HCT116 (cell line): ENCODE results near the gene PITRM1. TPM values are rescaled to one million over a fixed set of nuclear protein-coding genes. Genes with fewer than 3 reads are reported as not detected.
"Not testable (repeated sequence)": the region's sequence is repeated elsewhere in the genome, so short reads cannot be mapped to it uniquely, and the experiment has no call there.

Experiments
- ATAC-seq: fragments of 200-7000 bp; cut with Tn5 transposase; 2 replicates; pipeline ENCODE4 v1.9.1; 2020; ENCODE audit warnings: mild to moderate bottlenecking, moderate library complexity
- BruUV-seq: library from RNA; stranded (reverse); fragments of 400-500 nt; replicated peaks from 2 replicates; lab custom pipeline; 2021; lab: Mats Ljungman, UMichigan
- CTCF ChIA-PET: fragments of 300-600 bp; sonication (Branson Sonifier 250); formaldehyde crosslinking; loops from one replicate; lab custom pipeline; 2021; ENCODE audit warnings: antibody characterized with exemption; lab: Charles Lee
- POLR2A ChIA-PET: fragments of 300-600, 350-600 bp; sonication (Branson Sonifier 250); formaldehyde crosslinking; loops from one replicate; lab custom pipeline; 2021; ENCODE audit warnings: antibody characterized with exemption; lab: Charles Lee
- RAD21 ChIA-PET, 2 experiments: fragments of 300-600 bp; sonication (Branson Sonifier 250); formaldehyde crosslinking; loops; one replicate each; lab custom pipeline; 2023; ENCODE audit warnings: low total read pairs in 2 of 2; ENCODE audit not compliant: uncharacterized antibody in 2 of 2, unreplicated experiment in 2 of 2, low non-redundant PET in 1 of 2; lab: Charles Lee
- DNase-seq: peaks from one replicate; pipeline ENCODE4 v3.0.0-alpha.2; 2010; ENCODE audit warnings: low read depth, low spot score
- H2AFZ ChIP-seq: fragments of 200-600 bp; shearing (Covaris generic), sonication (generic); 2 replicates; pipeline ENCODE4 v1.6.1; 2017; ENCODE audit warnings: low read depth, mixed run types, mixed read lengths, antibody characterized with exemption, low read length; ENCODE audit not compliant: poor library complexity, severe bottlenecking
- H3K27ac ChIP-seq: 2 replicates; pipeline ENCODE4 v1.5.1; 2012; ENCODE audit warnings: low read depth, low read length
- H3K27me3 ChIP-seq: fragments of 200-600 bp; sonication (generic); 2 replicates; pipeline ENCODE4 v1.6.1; 2016; ENCODE audit warnings: mixed run types, low read length, mixed read lengths; ENCODE audit not compliant: insufficient read depth
- H3K36me3 ChIP-seq, 2 experiments: fragments of 200-500 bp in 1 of 2; fragments of 200-600 bp in 1 of 2; sonication (Bioruptor generic) in 1 of 2; sonication (generic) in 1 of 2; 2 replicates each; pipeline versions ENCODE4 v1.5.1 to v1.6.1; 2014 to 2016; ENCODE audit warnings: low read length in 2 of 2, inconsistent platforms in 1 of 2, mixed read lengths in 1 of 2, mixed run types in 1 of 2; ENCODE audit not compliant: insufficient read depth in 2 of 2, control insufficient read depth in 1 of 2
- H3K4me1 ChIP-seq, 2 experiments: fragments of 200-600 bp in 1 of 2; sonication (generic) in 1 of 2; 2 replicates each; pipeline versions ENCODE4 v1.5.1 to v1.6.1; 2012 to 2017; ENCODE audit warnings: low read length in 2 of 2, inconsistent platforms in 1 of 2, mild to moderate bottlenecking in 1 of 2, mixed read lengths in 1 of 2, mixed run types in 1 of 2, moderate library complexity in 1 of 2; ENCODE audit not compliant: insufficient read depth in 2 of 2, control insufficient read depth in 1 of 2
- H3K4me2 ChIP-seq: fragments of 200-600 bp; sonication (generic); 2 replicates; pipeline ENCODE4 v1.6.1; 2017; ENCODE audit warnings: mixed run types, low read length, mixed read lengths
- H3K4me3 ChIP-seq, 2 experiments: fragments of 200-600 bp in 1 of 2; sonication (generic) in 1 of 2; replicated peaks in 1 of 2; 2 replicates each; pipeline ENCODE4 v1.5.1; 2011 to 2016; ENCODE audit warnings: low read length in 2 of 2, control low read depth in 1 of 2, low read depth in 1 of 2, mild to moderate bottlenecking in 1 of 2, mixed read lengths in 1 of 2, mixed run types in 1 of 2
- H3K79me2 ChIP-seq: fragments of 200-600 bp; sonication (generic); 2 replicates; pipeline ENCODE4 v1.6.1; 2017; ENCODE audit warnings: mild to moderate bottlenecking, mixed run types, low read length, moderate library complexity, mixed read lengths; ENCODE audit not compliant: insufficient read depth
- H3K9ac ChIP-seq: fragments of 200-600 bp; sonication (generic); 2 replicates; pipeline ENCODE4 v1.6.1; 2016; ENCODE audit warnings: low read length, mixed read lengths
- H3K9me2 ChIP-seq: fragments of 200-600 bp; sonication (generic), shearing (Covaris generic); 2 replicates; pipeline ENCODE4 v1.6.1; 2017; ENCODE audit warnings: mixed run types, mild to moderate bottlenecking, moderate library complexity; ENCODE audit not compliant: insufficient read depth
- H3K9me3 ChIP-seq, 2 experiments: fragments of 200-500 bp in 1 of 2; fragments of 200-600 bp in 1 of 2; sonication (Bioruptor generic) in 1 of 2; sonication (generic) in 1 of 2; 2 replicates each; pipeline ENCODE4 v1.6.1; 2014 to 2017; ENCODE audit warnings: low read length in 2 of 2, mixed read lengths in 2 of 2, inconsistent platforms in 1 of 2, low read depth in 1 of 2, mild to moderate bottlenecking in 1 of 2, mixed run types in 1 of 2, moderate library complexity in 1 of 2; ENCODE audit not compliant: control insufficient read depth in 1 of 2, insufficient read depth in 1 of 2
- H4K20me1 ChIP-seq: fragments of 200-600 bp; sonication (generic), shearing (Covaris generic); 2 replicates; pipeline ENCODE4 v1.6.1; 2017; ENCODE audit warnings: mixed run types, mild to moderate bottlenecking, moderate library complexity; ENCODE audit not compliant: insufficient read depth
- CEBPB ChIP-seq: IDR thresholded peaks from 2 replicates; pipeline ENCODE4 v1.6.1; 2012; ENCODE audit warnings: low read depth
- JUND ChIP-seq: IDR thresholded peaks from 2 replicates; pipeline ENCODE4 v1.6.1; 2012
- POLR2AphosphoS5 ChIP-seq: IDR thresholded peaks from 2 replicates; pipeline ENCODE4 v1.6.1; 2011; ENCODE audit warnings: mild to moderate bottlenecking, low read depth, low read length, moderate library complexity
- SIN3A ChIP-seq: IDR thresholded peaks from 2 replicates; pipeline ENCODE4 v1.6.1; 2012; ENCODE audit warnings: low read depth
- SRF ChIP-seq: IDR thresholded peaks from 2 replicates; pipeline ENCODE4 v1.6.1; 2012; ENCODE audit warnings: low read depth
- intact Hi-C: fragments of 100-400 bp; cut with micrococcal nuclease; formaldehyde crosslinking; loops from 2 replicates; pipeline ENCODE4 v1.10.0; 2022
- total RNA-seq: library from RNA; stranded (reverse); gene quantifications from one replicate; pipeline ENCODE4 v1.2.1, GENCODE V29; 2021; ENCODE audit not compliant: unreplicated experiment

Gene PITRM1
- total RNA-seq, 1 experiment from 2014 or later: 59.5 TPM

GRCh38 chr10:3172081-3172445 is 519 bp downstream of the PITRM1 start:
- Histone ChIP-seq H3K9me2 (no peaks in the 10 kb centered on the region), H2AFZ (no peak overlapping the region), H3K36me3 (peaks cover 10 to 19% of the 10 kb centered on the region in 2 experiments), H3K4me1 (peaks cover 0 to 22% of the 10 kb centered on the region in 2 experiments; a peak in 3 of 4 replicates), H3K4me2 (peak overlapping the region; percentile 85), H3K9me3 (no peaks in the 10 kb centered on the region), H3K79me2 (peaks cover 30% of the 10 kb centered on the region), H3K9ac (peak overlapping the region; percentile 85), H3K4me3 (peak overlapping the region; percentile 76 to 79), H3K27ac (peak overlapping the region; percentile 76), H3K27me3 (no peaks in the 10 kb centered on the region), H4K20me1 (no peaks in the 10 kb centered on the region)
- ChIA-PET RAD21 (no interaction called here), CTCF (interaction anchor here (1.6 kb wide), 1 partner anchor 26 kb away, joined by 6 read pairs; no protein-coding TSS in a partner anchor), POLR2A (interaction anchor here (1.5 to 1.9 kb wide), 3 partner anchors 9 to 38 kb away, joined by 3 to 5 read pairs (median 4); no protein-coding TSS in a partner anchor)
- peak; percentile 6 for DNase-seq
- intact Hi-C loops: loop anchor here (1.0 kb wide), 1 partner anchor 81 kb away; no protein-coding TSS in a partner anchor
- no TSS peak for BruUV-seq
- TF ChIP-seq SIN3A: no peak
- no peak for TF ChIP-seq POLR2AphosphoS5
- TF ChIP-seq CEBPB: no peak
- no peak for TF ChIP-seq JUND
- TF ChIP-seq SRF: no peak
- no peak for ATAC-seq

DNA sequence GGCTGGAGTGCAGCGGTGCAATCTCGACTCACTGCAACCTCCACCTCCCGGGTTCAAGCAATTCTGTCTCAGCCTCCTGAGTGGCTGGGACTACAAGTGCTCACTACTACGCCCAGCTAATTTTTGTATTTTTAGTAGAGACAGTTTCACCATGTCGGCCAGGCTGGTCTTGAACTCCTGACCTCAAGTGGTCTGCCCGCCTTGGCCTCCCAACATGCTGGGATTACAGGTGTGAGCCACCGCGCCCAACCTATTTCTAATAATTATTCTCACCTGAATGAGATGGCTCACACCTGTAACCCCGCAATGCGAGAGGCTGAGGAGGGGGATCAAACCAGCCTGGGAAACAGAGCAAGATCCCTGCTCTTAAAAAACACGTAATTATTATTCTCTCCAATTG is 1.1 kb downstream of the PITRM1 start:
- intact Hi-C loops, RAD21 ChIA-PET, CTCF ChIA-PET, H4K20me1 ChIP-seq, DNase-seq, POLR2A ChIA-PET, ATAC-seq, H2AFZ ChIP-seq, H3K9me2 ChIP-seq, H3K27me3 ChIP-seq, H3K9me3 ChIP-seq, BruUV-seq: not testable (repeated sequence)
- H3K9ac ChIP-seq: peak overlapping the region; percentile 85
- H3K36me3 ChIP-seq: peaks cover 13 to 25% of the 10 kb centered on the region in 2 experiments
- peak overlapping the region; percentile 76 to 79 for H3K4me3 ChIP-seq
- H3K4me2 ChIP-seq: peak overlapping the region; percentile 85
- peak overlapping the region; percentile 76; the same call in 1 of the 2 replicates for H3K27ac ChIP-seq
- H3K4me1 ChIP-seq: peaks cover 0 to 22% of the 10 kb centered on the region in 2 experiments; a peak in 3 of 4 replicates
- H3K79me2 ChIP-seq: peaks cover 30% of the 10 kb centered on the region
